HepG2 (cell line): ENCODE data around the gene ZBTB46. TPM values are rescaled to one million over a fixed set of nuclear protein-coding genes. Genes with fewer than 3 reads are reported as not detected.

Experiments
- ARNT2 ChIP-seq: sonication (generic); formaldehyde crosslinking; IDR thresholded peaks from 2 replicates; pipeline ENCODE4 v1.8.0; 2022; ENCODE audit warnings: mild to moderate bottlenecking, low read depth, missing genetic modification reagents, moderate library complexity
- ELF4 ChIP-seq: sonication (generic); formaldehyde crosslinking; IDR thresholded peaks from 2 replicates; pipeline ENCODE4 v1.5.0; 2020; ENCODE audit warnings: missing genetic modification reagents, mild to moderate bottlenecking, moderate library complexity, borderline replicate concordance
- FOXA1 ChIP-seq, 2 experiments: fragments of 450-650 bp in 1 of 2; sonication (generic) in 1 of 2; formaldehyde crosslinking in 1 of 2; IDR thresholded peaks; 2 replicates each; pipeline versions ENCODE4 v1.4.0 to v1.6.1; 2016 to 2020; ENCODE audit warnings: missing genetic modification reagents in 1 of 2
- GTF2F1 ChIP-seq: fragments of 150-350 bp; IDR thresholded peaks from 2 replicates; pipeline ENCODE4 v1.6.1; 2014; ENCODE audit warnings: low read length
- HMGA1 ChIP-seq: sonication (generic); formaldehyde crosslinking; conservative IDR thresholded peaks from 2 replicates; pipeline ENCODE4 v1.4.0; 2020; ENCODE audit warnings: missing genetic modification reagents
- HNRNPL ChIP-seq: fragments of 200-400 bp; formaldehyde crosslinking; IDR thresholded peaks from 2 replicates; pipeline ENCODE4 v1.6.1; 2017; ENCODE audit warnings: mild to moderate bottlenecking, low read depth, low read length
- MAFK ChIP-seq, 2 experiments: IDR thresholded peaks in 1 of 2; conservative IDR thresholded peaks in 1 of 2; 2 replicates each; pipeline ENCODE4 v1.6.1; 2011; ENCODE audit warnings: improper control_type of control experiment in 2 of 2, low read length in 2 of 2
- NCOA5 ChIP-seq: sonication (generic); formaldehyde crosslinking; IDR thresholded peaks from 2 replicates; pipeline ENCODE4 v1.4.0; 2020; ENCODE audit warnings: missing genetic modification reagents
- PRMT3 ChIP-seq: sonication (generic); formaldehyde crosslinking; IDR thresholded peaks from 2 replicates; pipeline ENCODE4 v1.8.1; 2022; ENCODE audit warnings: low read depth, mild to moderate bottlenecking, moderate library complexity, missing genetic modification reagents, borderline replicate concordance
- RBM22 ChIP-seq: fragments of 200-400 bp; formaldehyde crosslinking; optimal IDR thresholded peaks from 2 replicates; pipeline ENCODE3; 2017; ENCODE audit warnings: mild to moderate bottlenecking, low read length, moderate library complexity
- SIN3A ChIP-seq: IDR thresholded peaks from 2 replicates; pipeline ENCODE4 v1.6.1; 2011; ENCODE audit warnings: low read depth, mild to moderate bottlenecking, control low read depth, low read length, borderline replicate concordance
- SP4 ChIP-seq: sonication (generic); formaldehyde crosslinking; IDR thresholded peaks from 2 replicates; pipeline ENCODE4 v1.8.1; 2023; ENCODE audit warnings: mild to moderate bottlenecking, missing genetic modification reagents
- THAP11 ChIP-seq: IDR thresholded peaks from 2 replicates; pipeline ENCODE4 v1.6.1; 2016; ENCODE audit warnings: missing biosample characterization, missing genetic modification reagents
- ZC3H13 ChIP-seq: sonication (generic); formaldehyde crosslinking; IDR thresholded peaks from 2 replicates; pipeline ENCODE4 v1.8.1; 2023; ENCODE audit warnings: mild to moderate bottlenecking, missing genetic modification reagents, moderate library complexity
- ZNF317 ChIP-seq: sonication (generic); formaldehyde crosslinking; IDR thresholded peaks from 2 replicates; pipeline ENCODE4 v1.5.0; 2020; ENCODE audit warnings: mild to moderate bottlenecking, missing genetic modification reagents
- ZNF569 ChIP-seq: sonication (generic); formaldehyde crosslinking; IDR thresholded peaks from 2 replicates; pipeline ENCODE4 v1.5.0; 2020; ENCODE audit warnings: mild to moderate bottlenecking, missing genetic modification reagents, moderate library complexity, borderline replicate concordance
- ZNF672 ChIP-seq: sonication (generic); formaldehyde crosslinking; IDR thresholded peaks from 2 replicates; pipeline ENCODE4 v1.8.1; 2022; ENCODE audit warnings: missing genetic modification reagents
- ZNF816 ChIP-seq: sonication (generic); formaldehyde crosslinking; IDR thresholded peaks from 2 replicates; pipeline ENCODE4 v1.8.0; 2022; ENCODE audit warnings: missing genetic modification reagents, mild to moderate bottlenecking, borderline replicate concordance
- polyA plus RNA-seq, 8 experiments: library from polyadenylated mRNA; depleted of rRNA in 3 of 8; stranded (reverse) in 7 of 8; unstranded in 1 of 8; fragments of >200 nt; fragmentation: Illumina TruSeq in 4 of 8; extraction: Trizol in 4 of 8; gene quantifications; 2 replicates each; pipeline versions ENCODE4 v1.2.1 to v1.2.3, GENCODE V29; 2011 to 2016; ENCODE audit warnings: low read depth in 4 of 8, missing spikeins in 1 of 8, mixed read lengths in 1 of 8; ENCODE audit not compliant: insufficient read depth in 1 of 8
- total RNA-seq, 5 experiments: library from RNA; depleted of rRNA; stranded (reverse); fragments of >200 nt; fragmentation: Illumina TruSeq; extraction: Trizol; gene quantifications; 2 replicates each; pipeline ENCODE4 v1.2.3, GENCODE V29; 2016; ENCODE audit warnings: low read depth in 1 of 5
- TF ChIP-seq, protein P1 (sequence below): sonication (generic); formaldehyde crosslinking; IDR thresholded peaks from 2 replicates; pipeline ENCODE4 v1.4.0; 2020; ENCODE audit warnings: missing genetic modification reagents
- TF ChIP-seq, protein P2 (sequence below): sonication (generic); formaldehyde crosslinking; IDR thresholded peaks from 2 replicates; pipeline ENCODE4 v1.8.0; 2022; ENCODE audit warnings: missing genetic modification reagents, mild to moderate bottlenecking, borderline replicate concordance
- TF ChIP-seq, protein P3 (sequence below): fragments of 450-650 bp; IDR thresholded peaks from 2 replicates; pipeline ENCODE4 v1.6.1; 2017
- TF ChIP-seq, protein P4 (sequence below): sonication (generic); formaldehyde crosslinking; IDR thresholded peaks from 2 replicates; pipeline ENCODE4 v1.4.0; 2020; ENCODE audit warnings: mild to moderate bottlenecking, low read depth, missing genetic modification reagents
- TF ChIP-seq, protein P5 (sequence below): sonication (generic); formaldehyde crosslinking; IDR thresholded peaks from 2 replicates; pipeline ENCODE4 v1.4.0; 2020; ENCODE audit warnings: mild to moderate bottlenecking, missing genetic modification reagents

The ZBTB46 gene
- total and polyA plus RNA-seq, 2 of the 13 experiments (the other 11 are each of a cell fraction or from before 2014, with no cell fraction given), result 1.6 to 13.5 TPM

DNA sequence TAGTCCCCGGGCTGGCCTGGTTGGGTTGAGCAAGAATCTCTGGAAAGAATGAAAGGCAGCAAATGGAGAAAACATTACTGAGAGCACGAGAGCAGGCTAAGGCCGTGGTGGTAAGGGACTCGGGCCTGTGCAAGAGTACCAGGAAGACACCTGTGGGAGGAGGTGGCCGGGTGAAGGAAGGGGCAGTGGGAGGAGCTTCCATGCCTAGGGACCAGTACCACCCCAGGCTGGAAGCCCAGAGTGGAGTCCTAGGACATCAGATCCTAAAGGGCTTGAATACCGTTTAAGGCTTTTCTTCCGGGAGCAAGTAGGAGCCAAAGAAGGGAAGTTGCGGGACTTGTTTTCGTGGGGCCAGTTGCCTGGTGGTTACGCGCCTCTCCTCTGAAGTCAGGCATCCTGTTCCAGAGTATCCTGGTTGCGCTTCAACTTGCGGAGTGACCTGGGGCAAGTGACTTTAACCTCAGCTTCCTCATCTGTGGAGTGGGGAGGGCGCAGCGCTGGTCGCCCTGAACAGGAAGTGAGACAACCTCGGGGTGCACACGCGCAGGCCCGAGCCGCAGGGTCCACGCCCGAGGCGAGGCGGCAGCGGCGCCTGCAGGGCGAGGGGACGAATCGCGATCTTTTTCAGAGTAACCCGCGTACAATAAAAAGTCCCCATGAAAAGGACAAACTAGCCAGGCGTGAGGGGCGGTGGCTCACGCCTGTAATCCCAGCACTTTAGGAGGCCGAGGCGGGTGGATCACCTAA lies 32.9 kb upstream of the ZBTB46 start (continued):
- TF ChIP-seq, protein P1, sequence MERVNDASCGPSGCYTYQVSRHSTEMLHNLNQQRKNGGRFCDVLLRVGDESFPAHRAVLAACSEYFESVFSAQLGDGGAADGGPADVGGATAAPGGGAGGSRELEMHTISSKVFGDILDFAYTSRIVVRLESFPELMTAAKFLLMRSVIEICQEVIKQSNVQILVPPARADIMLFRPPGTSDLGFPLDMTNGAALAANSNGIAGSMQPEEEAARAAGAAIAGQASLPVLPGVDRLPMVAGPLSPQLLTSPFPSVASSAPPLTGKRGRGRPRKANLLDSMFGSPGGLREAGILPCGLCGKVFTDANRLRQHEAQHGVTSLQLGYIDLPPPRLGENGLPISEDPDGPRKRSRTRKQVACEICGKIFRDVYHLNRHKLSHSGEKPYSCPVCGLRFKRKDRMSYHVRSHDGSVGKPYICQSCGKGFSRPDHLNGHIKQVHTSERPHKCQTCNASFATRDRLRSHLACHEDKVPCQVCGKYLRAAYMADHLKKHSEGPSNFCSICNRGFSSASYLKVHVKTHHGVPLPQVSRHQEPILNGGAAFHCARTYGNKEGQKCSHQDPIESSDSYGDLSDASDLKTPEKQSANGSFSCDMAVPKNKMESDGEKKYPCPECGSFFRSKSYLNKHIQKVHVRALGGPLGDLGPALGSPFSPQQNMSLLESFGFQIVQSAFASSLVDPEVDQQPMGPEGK (CRISPR knock-in tag), result peak; percentile 96
- TF ChIP-seq ZNF317 (CRISPR knock-in tag), result 0 out of 2 replicates have a peak, but pooled peaks have one; percentile 7
- peak; percentile 54 for TF ChIP-seq ZC3H13
- no peak for TF ChIP-seq MAFK (conservative IDR thresholded peaks at IDR 0.05 in 1 of 2, IDR thresholded peaks at IDR 0.05 in 1 of 2; ENCODE audit: low read length in 2 of 2)
- no peak for TF ChIP-seq RBM22
- TF ChIP-seq FOXA1 (IDR thresholded peaks at IDR 0.05), result no peak
- TF ChIP-seq FOXA1 (CRISPR knock-in tag; IDR thresholded peaks at IDR 0.05), result peak; percentile 62
- peak; percentile 97 for TF ChIP-seq ELF4
- TF ChIP-seq, protein P2, sequence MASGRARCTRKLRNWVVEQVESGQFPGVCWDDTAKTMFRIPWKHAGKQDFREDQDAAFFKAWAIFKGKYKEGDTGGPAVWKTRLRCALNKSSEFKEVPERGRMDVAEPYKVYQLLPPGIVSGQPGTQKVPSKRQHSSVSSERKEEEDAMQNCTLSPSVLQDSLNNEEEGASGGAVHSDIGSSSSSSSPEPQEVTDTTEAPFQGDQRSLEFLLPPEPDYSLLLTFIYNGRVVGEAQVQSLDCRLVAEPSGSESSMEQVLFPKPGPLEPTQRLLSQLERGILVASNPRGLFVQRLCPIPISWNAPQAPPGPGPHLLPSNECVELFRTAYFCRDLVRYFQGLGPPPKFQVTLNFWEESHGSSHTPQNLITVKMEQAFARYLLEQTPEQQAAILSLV (CRISPR knock-in tag), result peak; percentile 93
- TF ChIP-seq HMGA1 (CRISPR knock-in tag), result no peak
- TF ChIP-seq SIN3A, result peak; percentile 94; the same call in 1 of the 2 replicates
- TF ChIP-seq, protein P3, sequence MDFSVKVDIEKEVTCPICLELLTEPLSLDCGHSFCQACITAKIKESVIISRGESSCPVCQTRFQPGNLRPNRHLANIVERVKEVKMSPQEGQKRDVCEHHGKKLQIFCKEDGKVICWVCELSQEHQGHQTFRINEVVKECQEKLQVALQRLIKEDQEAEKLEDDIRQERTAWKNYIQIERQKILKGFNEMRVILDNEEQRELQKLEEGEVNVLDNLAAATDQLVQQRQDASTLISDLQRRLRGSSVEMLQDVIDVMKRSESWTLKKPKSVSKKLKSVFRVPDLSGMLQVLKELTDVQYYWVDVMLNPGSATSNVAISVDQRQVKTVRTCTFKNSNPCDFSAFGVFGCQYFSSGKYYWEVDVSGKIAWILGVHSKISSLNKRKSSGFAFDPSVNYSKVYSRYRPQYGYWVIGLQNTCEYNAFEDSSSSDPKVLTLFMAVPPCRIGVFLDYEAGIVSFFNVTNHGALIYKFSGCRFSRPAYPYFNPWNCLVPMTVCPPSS, result no peak
- no peak; the same call in 1 of the 2 replicates for TF ChIP-seq PRMT3 (CRISPR knock-in tag)
- TF ChIP-seq ZNF816, result no peak
- TF ChIP-seq GTF2F1, result no peak
- peak; percentile 75; the same call in 1 of the 2 replicates for TF ChIP-seq SP4 (CRISPR knock-in tag)
- TF ChIP-seq ZNF569 (CRISPR knock-in tag), result no peak
- TF ChIP-seq ZNF672 (CRISPR knock-in tag), result no peak
- peak; percentile 87 for TF ChIP-seq THAP11
- TF ChIP-seq, protein P4, sequence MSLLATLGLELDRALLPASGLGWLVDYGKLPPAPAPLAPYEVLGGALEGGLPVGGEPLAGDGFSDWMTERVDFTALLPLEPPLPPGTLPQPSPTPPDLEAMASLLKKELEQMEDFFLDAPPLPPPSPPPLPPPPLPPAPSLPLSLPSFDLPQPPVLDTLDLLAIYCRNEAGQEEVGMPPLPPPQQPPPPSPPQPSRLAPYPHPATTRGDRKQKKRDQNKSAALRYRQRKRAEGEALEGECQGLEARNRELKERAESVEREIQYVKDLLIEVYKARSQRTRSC (CRISPR knock-in tag), result no peak; the same call in 1 of the 2 replicates
- peak; percentile 57; the same call in 1 of the 2 replicates for TF ChIP-seq HNRNPL
- TF ChIP-seq NCOA5, result no peak
- TF ChIP-seq ARNT2 (CRISPR knock-in tag), result peak; percentile 63; the same call in 1 of the 2 replicates
- TF ChIP-seq, protein P5, sequence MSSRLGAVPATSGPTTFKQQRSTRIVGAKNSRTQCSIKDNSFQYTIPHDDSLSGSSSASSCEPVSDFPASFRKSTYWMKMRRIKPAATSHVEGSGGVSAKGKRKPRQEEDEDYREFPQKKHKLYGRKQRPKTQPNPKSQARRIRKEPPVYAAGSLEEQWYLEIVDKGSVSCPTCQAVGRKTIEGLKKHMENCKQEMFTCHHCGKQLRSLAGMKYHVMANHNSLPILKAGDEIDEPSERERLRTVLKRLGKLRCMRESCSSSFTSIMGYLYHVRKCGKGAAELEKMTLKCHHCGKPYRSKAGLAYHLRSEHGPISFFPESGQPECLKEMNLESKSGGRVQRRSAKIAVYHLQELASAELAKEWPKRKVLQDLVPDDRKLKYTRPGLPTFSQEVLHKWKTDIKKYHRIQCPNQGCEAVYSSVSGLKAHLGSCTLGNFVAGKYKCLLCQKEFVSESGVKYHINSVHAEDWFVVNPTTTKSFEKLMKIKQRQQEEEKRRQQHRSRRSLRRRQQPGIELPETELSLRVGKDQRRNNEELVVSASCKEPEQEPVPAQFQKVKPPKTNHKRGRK (CRISPR knock-in tag), result 0 out of 2 replicates have a peak, but pooled peaks have one; percentile 51
